ENCODE results near the gene A4GNT.

GRCh38 chr3:138127636-138128365, 4.4 kb downstream of the A4GNT start:
- TF ChIP-seq CTCF (conservative IDR thresholded peaks at IDR 0.05 in 1 of 2, IDR thresholded peaks at IDR 0.05 in 1 of 2; ENCODE audit: extremely low read depth in 1 of 2, insufficient read depth in 1 of 2, low read depth in 1 of 2, low read length in 2 of 2) (no peak), EZH2 (IDR thresholded peaks at IDR 0.05; ENCODE audit: borderline replicate concordance, low read length) (no peak)
